Coronary artery (tissue), 2 donors: Measurements from ENCODE around the gene OR2B2.
"Not testable (repeated sequence)": the region's sequence is repeated elsewhere in the genome, so short reads cannot be mapped to it uniquely, and the experiment has no call there.

Source experiments
- DNase-seq: peaks from one replicate; pipeline ENCODE4 v3.0.0-alpha.2; 2017; ENCODE audit warnings: low spot score
- H3K27ac ChIP-seq, 2 donors: fragments of 200-600 bp; sonication (generic); one replicate each; pipeline ENCODE4 v1.5.1; 2016 to 2019
- H3K4me3 ChIP-seq: fragments of 200-600 bp; sonication (generic); 2 replicates; pipeline ENCODE4 v1.5.1; 2016; ENCODE audit warnings: mild to moderate bottlenecking, moderate library complexity
- TF ChIP-seq, protein P1 (sequence below): fragments of 200-600 bp; sonication (generic); IDR thresholded peaks from one replicate; pipeline ENCODE4 v1.5.1; 2019; ENCODE audit warnings: antibody characterized with exemption

Gene OR2B2

DNA sequence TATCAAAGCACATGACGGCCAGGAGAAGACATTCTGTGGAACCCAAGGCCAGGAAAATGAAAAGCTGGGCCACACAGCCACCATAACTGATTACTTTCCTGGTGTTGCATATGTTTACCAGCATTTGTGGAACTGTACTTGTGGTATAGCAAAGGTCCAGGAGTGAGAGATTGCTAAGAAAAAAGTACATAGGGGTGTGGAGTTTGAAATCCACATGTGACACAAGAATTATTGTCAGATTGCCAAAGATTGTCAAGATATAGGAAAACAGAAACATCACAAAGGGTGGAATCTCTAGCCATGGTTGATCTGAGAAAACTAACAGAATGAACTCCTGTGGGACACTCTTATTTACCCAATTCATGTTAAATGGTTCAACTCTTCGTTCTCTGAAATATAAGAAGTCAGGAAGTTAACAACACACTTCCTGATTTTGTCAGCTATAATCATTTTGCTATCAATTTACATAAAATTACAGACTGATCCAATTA lies at the start of gene OR2B2:
OR2B2 (minus strand) TSS at position 441 of the 491 bp plus-strand sequence; CDS start at position 364, 77 bp downstream.
- no peak within 1 kb of the TSS for H3K27ac ChIP-seq
- TF ChIP-seq, protein P1, sequence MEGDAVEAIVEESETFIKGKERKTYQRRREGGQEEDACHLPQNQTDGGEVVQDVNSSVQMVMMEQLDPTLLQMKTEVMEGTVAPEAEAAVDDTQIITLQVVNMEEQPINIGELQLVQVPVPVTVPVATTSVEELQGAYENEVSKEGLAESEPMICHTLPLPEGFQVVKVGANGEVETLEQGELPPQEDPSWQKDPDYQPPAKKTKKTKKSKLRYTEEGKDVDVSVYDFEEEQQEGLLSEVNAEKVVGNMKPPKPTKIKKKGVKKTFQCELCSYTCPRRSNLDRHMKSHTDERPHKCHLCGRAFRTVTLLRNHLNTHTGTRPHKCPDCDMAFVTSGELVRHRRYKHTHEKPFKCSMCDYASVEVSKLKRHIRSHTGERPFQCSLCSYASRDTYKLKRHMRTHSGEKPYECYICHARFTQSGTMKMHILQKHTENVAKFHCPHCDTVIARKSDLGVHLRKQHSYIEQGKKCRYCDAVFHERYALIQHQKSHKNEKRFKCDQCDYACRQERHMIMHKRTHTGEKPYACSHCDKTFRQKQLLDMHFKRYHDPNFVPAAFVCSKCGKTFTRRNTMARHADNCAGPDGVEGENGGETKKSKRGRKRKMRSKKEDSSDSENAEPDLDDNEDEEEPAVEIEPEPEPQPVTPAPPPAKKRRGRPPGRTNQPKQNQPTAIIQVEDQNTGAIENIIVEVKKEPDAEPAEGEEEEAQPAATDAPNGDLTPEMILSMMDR: no peak
- DNase-seq: no peak
- H3K4me3 ChIP-seq: no peak within 1 kb of the TSS

DNA sequence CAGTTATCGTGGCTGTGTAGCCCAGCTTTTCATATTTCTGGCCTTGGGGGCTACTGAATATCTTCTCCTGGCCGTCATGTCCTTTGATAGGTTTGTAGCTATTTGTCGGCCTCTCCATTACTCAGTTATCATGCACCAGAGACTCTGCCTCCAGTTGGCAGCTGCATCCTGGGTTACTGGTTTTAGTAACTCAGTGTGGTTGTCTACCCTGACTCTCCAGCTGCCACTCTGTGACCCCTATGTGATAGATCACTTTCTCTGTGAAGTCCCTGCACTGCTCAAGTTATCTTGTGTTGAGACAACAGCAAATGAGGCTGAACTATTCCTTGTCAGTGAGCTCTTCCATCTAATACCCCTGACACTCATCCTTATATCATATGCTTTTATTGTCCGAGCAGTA lies 45.3 kb upstream of the OR2B2 start:
- no peak overlapping the region for H3K27ac ChIP-seq
- H3K4me3 ChIP-seq: no peak overlapping the region
- no peak for DNase-seq
- TF ChIP-seq, protein P1: no peak

DNA sequence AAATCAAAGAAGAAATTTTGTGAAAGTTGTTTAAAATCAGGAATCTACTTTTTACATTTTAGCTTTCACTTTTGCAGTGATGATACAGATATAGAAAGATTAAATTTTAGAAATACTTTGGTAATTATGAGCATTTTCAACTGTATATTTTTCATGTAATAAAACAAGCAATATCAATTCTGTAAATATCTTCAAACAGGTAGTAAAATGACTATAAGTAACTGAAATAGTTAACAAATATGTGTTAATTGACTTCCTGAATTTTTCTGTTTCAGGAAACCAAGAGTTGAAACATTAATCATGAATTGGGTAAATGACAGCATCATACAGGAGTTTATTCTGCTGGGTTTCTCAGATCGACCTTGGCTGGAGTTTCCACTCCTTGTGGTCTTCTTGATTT lies 44.7 kb upstream of the OR2B2 start, which contains the start of gene OR2B6:
OR2B6 (plus strand) TSS at position 301 of the 400 bp plus-strand sequence; CDS start at position 301, 0 bp downstream.
- no peak for DNase-seq
- H3K4me3 ChIP-seq: no peak within 1 kb of the TSS
- H3K27ac ChIP-seq: no peak within 1 kb of the TSS
- TF ChIP-seq, protein P1: no peak

DNA sequence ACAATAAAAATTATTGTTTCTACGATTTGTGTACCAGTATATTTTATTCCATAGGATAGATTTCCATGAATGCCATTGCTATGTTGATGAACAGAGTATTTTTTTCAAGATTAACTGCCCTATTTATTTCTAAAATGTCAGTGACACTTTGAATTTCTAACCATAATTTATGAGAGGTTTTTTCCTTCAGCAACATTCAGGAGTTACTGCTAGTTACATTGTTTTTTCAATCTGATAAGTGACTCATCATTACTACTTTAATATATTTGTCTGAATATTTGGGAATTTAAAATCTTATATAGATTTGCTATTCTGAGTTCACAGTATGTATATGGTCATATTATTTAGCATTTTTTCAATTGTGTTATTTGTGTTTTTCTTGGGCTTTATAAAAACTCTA lies 38.8 kb upstream of the OR2B2 start:
- TF ChIP-seq, protein P1: no peak
- H3K4me3 ChIP-seq: no peak overlapping the region

DNA sequence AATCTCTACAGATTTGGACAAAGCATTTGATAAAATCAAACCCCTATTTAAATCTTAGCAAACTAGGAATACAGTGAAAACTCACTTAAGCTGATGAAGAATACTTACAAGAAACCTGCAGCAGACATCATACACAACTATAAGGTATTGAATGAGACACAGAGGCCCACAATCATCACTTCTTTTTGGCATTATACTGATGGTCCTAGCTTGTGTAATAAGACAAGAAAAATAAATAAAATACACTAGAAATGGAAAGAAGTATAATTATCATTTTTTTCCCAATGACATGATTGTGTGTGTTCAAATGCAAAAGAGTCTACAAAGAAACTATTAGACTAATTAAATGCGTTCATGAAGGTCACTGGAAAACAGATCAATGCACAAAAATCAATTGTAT lies 36.0 kb upstream of the OR2B2 start:
- TF ChIP-seq, protein P1: no peak
- H3K27ac ChIP-seq: no peak overlapping the region
- no peak for DNase-seq
- no peak overlapping the region for H3K4me3 ChIP-seq

More for the DNA sequence above, 38.8 kb upstream of the OR2B2 start:
- no peak for DNase-seq
- H3K27ac ChIP-seq: no peak overlapping the region

DNA sequence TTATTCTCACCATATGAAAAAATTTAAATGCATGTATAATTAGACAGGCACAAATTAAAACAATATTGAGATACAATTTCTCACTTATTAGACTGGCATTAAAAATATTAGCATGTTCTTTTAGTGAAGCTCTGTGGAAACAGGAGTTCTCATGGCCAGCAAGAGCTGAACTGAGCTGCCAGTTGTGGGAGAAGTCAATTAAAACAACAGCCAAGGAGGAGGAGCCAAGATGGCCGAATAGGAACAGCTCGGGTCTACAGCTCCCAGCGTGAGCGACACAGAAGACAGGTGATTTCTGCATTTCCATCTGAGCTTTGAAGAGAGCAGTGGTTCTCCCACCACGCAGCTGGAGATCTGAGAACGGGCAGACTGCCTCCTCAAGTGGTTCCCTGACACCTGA lies 30.9 kb upstream of the OR2B2 start:
- not testable (repeated sequence) for H3K27ac ChIP-seq, H3K4me3 ChIP-seq, DNase-seq

DNA sequence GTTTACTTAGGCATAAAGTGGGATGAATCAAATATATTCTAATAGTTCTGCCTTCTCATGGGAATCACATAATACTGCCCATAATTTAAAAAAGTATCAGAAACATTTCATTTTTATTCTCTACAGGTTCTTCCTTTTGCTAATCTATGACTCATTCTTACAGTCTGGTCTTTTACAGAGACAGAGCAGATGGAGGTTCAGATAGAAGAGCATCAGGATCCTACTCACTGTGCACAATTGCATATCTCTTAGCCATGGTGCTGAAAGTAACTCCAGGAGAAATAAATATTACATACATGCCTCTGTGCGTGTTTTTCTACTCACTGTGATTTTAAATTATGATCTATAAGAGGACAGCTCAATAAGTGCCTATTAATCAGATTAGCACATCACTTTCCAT lies 28.6 kb upstream of the OR2B2 start:
- no peak overlapping the region for H3K27ac ChIP-seq
- DNase-seq: no peak
- no peak overlapping the region for H3K4me3 ChIP-seq
- TF ChIP-seq, protein P1: no peak
